Trophoblast cell (in vitro differentiated cells and primary cell): ENCODE results near the gene KRTAP19-5.

ENCODE experiments used
- DNase-seq, 2 donors: peaks; one replicate each; pipeline ENCODE4 v3.0.0-alpha.2; 2016
- H2AFZ ChIP-seq: 2 replicates; pipeline ENCODE4 v1.6.1; 2013; ENCODE audit warnings: low read length, moderate library complexity, mild to moderate bottlenecking; ENCODE audit not compliant: insufficient read depth, poor library complexity
- H2AK5ac ChIP-seq: 2 replicates; pipeline ENCODE4 v1.6.1; 2013; ENCODE audit warnings: mild to moderate bottlenecking, low read length
- H2BK120ac ChIP-seq: 2 replicates; pipeline ENCODE4 v1.6.1; 2013; ENCODE audit warnings: low read length, mild to moderate bottlenecking, moderate library complexity; ENCODE audit not compliant: insufficient read depth, poor library complexity
- H2BK12ac ChIP-seq: 2 replicates; pipeline ENCODE4 v1.6.1; 2013; ENCODE audit warnings: mild to moderate bottlenecking, low read length, moderate library complexity
- H2BK5ac ChIP-seq: 2 replicates; pipeline ENCODE4 v1.6.1; 2013; ENCODE audit warnings: low read length, low read depth, moderate library complexity, mild to moderate bottlenecking; ENCODE audit not compliant: poor library complexity
- H3K14ac ChIP-seq: 2 replicates; pipeline ENCODE4 v1.6.1; 2013; ENCODE audit warnings: mild to moderate bottlenecking, low read length
- H3K18ac ChIP-seq: 2 replicates; pipeline ENCODE4 v1.6.1; 2013; ENCODE audit warnings: mild to moderate bottlenecking, low read length
- H3K23ac ChIP-seq: 2 replicates; pipeline ENCODE4 v1.6.1; 2013; ENCODE audit warnings: low read length
- H3K27ac ChIP-seq: 2 replicates; pipeline ENCODE4 v1.5.1; 2013; ENCODE audit warnings: low read depth, mild to moderate bottlenecking, inconsistent platforms, low read length, moderate library complexity
- H3K27me3 ChIP-seq: 2 replicates; pipeline ENCODE4 v1.6.1; 2013; ENCODE audit warnings: inconsistent platforms, mild to moderate bottlenecking, low read length, moderate library complexity; ENCODE audit not compliant: insufficient read depth
- H3K36me3 ChIP-seq, 2 experiments: 1 replicate in 1 of 2; 2 replicates in 1 of 2; pipeline ENCODE4 v1.6.1; 2013; ENCODE audit warnings: low read length in 2 of 2, mild to moderate bottlenecking in 2 of 2, moderate library complexity in 1 of 2; ENCODE audit not compliant: insufficient read depth in 2 of 2, control insufficient read depth in 1 of 2
- H3K4ac ChIP-seq: 2 replicates; pipeline ENCODE4 v1.6.1; 2013; ENCODE audit warnings: low read depth, mild to moderate bottlenecking, low read length, moderate library complexity
- H3K4me1 ChIP-seq, 2 experiments: 1 replicate in 1 of 2; 2 replicates in 1 of 2; pipeline ENCODE4 v1.6.1; 2013; ENCODE audit warnings: low read length in 2 of 2, mild to moderate bottlenecking in 2 of 2, moderate library complexity in 1 of 2; ENCODE audit not compliant: insufficient read depth in 2 of 2, control insufficient read depth in 1 of 2
- H3K4me2 ChIP-seq: 2 replicates; pipeline ENCODE4 v1.6.1; 2013; ENCODE audit warnings: inconsistent platforms, mild to moderate bottlenecking, low read length, moderate library complexity
- H3K4me3 ChIP-seq: 2 replicates; pipeline ENCODE4 v1.5.1; 2013; ENCODE audit warnings: mild to moderate bottlenecking, low read depth, low read length, inconsistent platforms
- H3K79me1 ChIP-seq: one replicate; pipeline ENCODE4 v1.6.1; 2013; ENCODE audit warnings: low read length
- H3K79me2 ChIP-seq: 2 replicates; pipeline ENCODE4 v1.6.1; 2013; ENCODE audit warnings: low read length, mild to moderate bottlenecking; ENCODE audit not compliant: control insufficient read depth, insufficient read depth, poor library complexity
- H3K9ac ChIP-seq: 2 replicates; pipeline ENCODE4 v1.6.1; 2013; ENCODE audit warnings: mild to moderate bottlenecking, low read length
- H3K9me3 ChIP-seq: 2 replicates; pipeline ENCODE4 v1.6.1; 2013; ENCODE audit warnings: low read depth, mild to moderate bottlenecking, control low read depth, inconsistent platforms, low read length; ENCODE audit not compliant: insufficient read depth
- H4K12ac ChIP-seq: 2 replicates; pipeline ENCODE4 v1.6.1; 2013; ENCODE audit warnings: low read depth, mild to moderate bottlenecking, low read length, moderate library complexity
- H4K8ac ChIP-seq: 2 replicates; pipeline ENCODE4 v1.6.1; 2013; ENCODE audit warnings: low read depth, mild to moderate bottlenecking, low read length, moderate library complexity
- H4K91ac ChIP-seq: one replicate; pipeline ENCODE4 v1.6.1; 2013; ENCODE audit warnings: low read depth, mild to moderate bottlenecking, low read length, moderate library complexity
- WGBS: extraction: QIAGEN DNeasy Blood & Tissue Kit; methylation state at CpG from one replicate; pipeline ENCODE4 v1.1.7; 2013; ENCODE audit warnings: missing lambda C conversion rate; ENCODE audit not compliant: insufficient read length, insufficient coverage; ENCODE audit errors: extremely low coverage; 5-methylcytosine and 5-hydroxymethylcytosine counted together

Gene KRTAP19-5

GRCh38 chr21:30486180-30486579, 15.8 kb downstream of the KRTAP19-5 start:
- Histone ChIP-seq H3K4me3 (no peak overlapping the region), H3K14ac (no peak overlapping the region), H2AFZ (no peak overlapping the region), H2BK120ac (no peak overlapping the region), H2AK5ac (no peak overlapping the region), H4K12ac (no peak overlapping the region), H3K27me3 (no peaks in the 10 kb centered on the region), H3K79me1 (no peaks in the 10 kb centered on the region), H2BK5ac (no peak overlapping the region), H3K23ac (no peak overlapping the region), H3K9me3 (peaks cover 7% of the 10 kb centered on the region), H3K4me2 (no peak overlapping the region), H3K18ac (no peak overlapping the region), H3K4me1 (no peaks in the 10 kb centered on the region), H4K8ac (no peak overlapping the region), H3K79me2 (no peaks in the 10 kb centered on the region), H3K36me3 (no peaks in the 10 kb centered on the region), H3K27ac (no peak overlapping the region), H2BK12ac (no peak overlapping the region), H4K91ac (no peak overlapping the region), H3K4ac (no peak overlapping the region), H3K9ac (no peak overlapping the region)
- WGBS: no CpG with 5 or more reads among the region's 2 CpGs
- no peak for DNase-seq

GRCh38 chr21:30482130-30482529, 19.8 kb downstream of the KRTAP19-5 start:
- no peak overlapping the region for H4K12ac ChIP-seq
- H3K4me1 ChIP-seq: no peaks in the 10 kb centered on the region
- no peak overlapping the region for H2BK120ac ChIP-seq
- H3K14ac ChIP-seq: no peak overlapping the region
- no peaks in the 10 kb centered on the region for H3K79me2 ChIP-seq
- no peaks in the 10 kb centered on the region for H3K79me1 ChIP-seq
- no peak for DNase-seq
- H3K4me2 ChIP-seq: no peak overlapping the region
- H2AK5ac ChIP-seq: no peak overlapping the region
- no peaks in the 10 kb centered on the region for H3K36me3 ChIP-seq
- no CpG with 5 or more reads among the region's 2 CpGs for WGBS
- no peak overlapping the region for H2AFZ ChIP-seq
- no peak overlapping the region for H4K8ac ChIP-seq
- H3K9ac ChIP-seq: no peak overlapping the region
- no peak overlapping the region for H4K91ac ChIP-seq
- no peak overlapping the region for H3K23ac ChIP-seq
- H3K9me3 ChIP-seq: peaks cover 5% of the 10 kb centered on the region
- no peak overlapping the region for H2BK5ac ChIP-seq
- H3K27me3 ChIP-seq: no peaks in the 10 kb centered on the region
- H3K27ac ChIP-seq: no peak overlapping the region
- no peak overlapping the region for H2BK12ac ChIP-seq
- H3K4me3 ChIP-seq: no peak overlapping the region
- H3K18ac ChIP-seq: no peak overlapping the region
- no peak overlapping the region for H3K4ac ChIP-seq

- H3K4me1 ChIP-seq: no peaks in the 10 kb centered on the region
- no peaks in the 10 kb centered on the region for H3K79me2 ChIP-seq
- H3K23ac ChIP-seq: no peak within 1 kb of the TSS
- H3K18ac ChIP-seq: no peak within 1 kb of the TSS
- DNase-seq: no peak
- no peak within 1 kb of the TSS for H3K4ac ChIP-seq
- H2BK120ac ChIP-seq: no peak within 1 kb of the TSS
- no CpG with 5 or more reads among the region's 7 CpGs for WGBS
- no peak within 1 kb of the TSS for H4K8ac ChIP-seq
- H3K36me3 ChIP-seq: no peaks in the 10 kb centered on the region
- no peak within 1 kb of the TSS for H4K91ac ChIP-seq
- no peak within 1 kb of the TSS for H3K4me2 ChIP-seq
- H3K9me3 ChIP-seq: no peaks in the 10 kb centered on the region
- H3K27ac ChIP-seq: no peak within 1 kb of the TSS
- H4K12ac ChIP-seq: no peak within 1 kb of the TSS
- H3K27me3 ChIP-seq: no peaks in the 10 kb centered on the region
- no peak within 1 kb of the TSS for H3K14ac ChIP-seq
- no peak within 1 kb of the TSS for H2BK5ac ChIP-seq
- H3K4me3 ChIP-seq: no peak within 1 kb of the TSS
- no peaks in the 10 kb centered on the region for H3K79me1 ChIP-seq
- no peak within 1 kb of the TSS for H2BK12ac ChIP-seq
- no peak within 1 kb of the TSS for H2AK5ac ChIP-seq
- H2AFZ ChIP-seq: no peak within 1 kb of the TSS
- no peak within 1 kb of the TSS for H3K9ac ChIP-seq
Observed at GRCh38 chr21:30480145-30480544, 21.8 kb downstream of the KRTAP19-5 start, which contains the start of gene KRTAP19-1. Gene KRTAP19-1, minus strand, starts transcription at chr21:30480367. Its CDS starts 50 bp downstream, at chr21:30480317.

- no peak overlapping the region for H2AFZ ChIP-seq
- no peak overlapping the region for H3K18ac ChIP-seq
- no peak overlapping the region for H4K8ac ChIP-seq
- H4K12ac ChIP-seq: no peak overlapping the region
- no peaks in the 10 kb centered on the region for H3K79me1 ChIP-seq
- H3K23ac ChIP-seq: no peak overlapping the region
- WGBS: no CpG with 5 or more reads among the region's 4 CpGs
- H2BK5ac ChIP-seq: no peak overlapping the region
- no peak overlapping the region for H3K14ac ChIP-seq
- H3K9me3 ChIP-seq: no peaks in the 10 kb centered on the region
- H3K36me3 ChIP-seq: no peaks in the 10 kb centered on the region
- no peak overlapping the region for H4K91ac ChIP-seq
- H3K4ac ChIP-seq: no peak overlapping the region
- H3K4me3 ChIP-seq: no peak overlapping the region
- H2BK12ac ChIP-seq: no peak overlapping the region
- H3K4me2 ChIP-seq: no peak overlapping the region
- H3K27ac ChIP-seq: no peak overlapping the region
- no peak overlapping the region for H2AK5ac ChIP-seq
- no peaks in the 10 kb centered on the region for H3K4me1 ChIP-seq
- H3K9ac ChIP-seq: no peak overlapping the region
- no peak for DNase-seq
- H3K27me3 ChIP-seq: no peaks in the 10 kb centered on the region
- H2BK120ac ChIP-seq: no peak overlapping the region
- H3K79me2 ChIP-seq: no peaks in the 10 kb centered on the region
Observed at GRCh38 chr21:30479259-30479658, 22.7 kb downstream of the KRTAP19-5 start.
